ENCODE measurements around the gene FNDC3A.
"Not testable (repeated sequence)": the region's sequence is repeated elsewhere in the genome, so short reads cannot be mapped to it uniquely, and the experiment has no call there.

Gene FNDC3A

DNA sequence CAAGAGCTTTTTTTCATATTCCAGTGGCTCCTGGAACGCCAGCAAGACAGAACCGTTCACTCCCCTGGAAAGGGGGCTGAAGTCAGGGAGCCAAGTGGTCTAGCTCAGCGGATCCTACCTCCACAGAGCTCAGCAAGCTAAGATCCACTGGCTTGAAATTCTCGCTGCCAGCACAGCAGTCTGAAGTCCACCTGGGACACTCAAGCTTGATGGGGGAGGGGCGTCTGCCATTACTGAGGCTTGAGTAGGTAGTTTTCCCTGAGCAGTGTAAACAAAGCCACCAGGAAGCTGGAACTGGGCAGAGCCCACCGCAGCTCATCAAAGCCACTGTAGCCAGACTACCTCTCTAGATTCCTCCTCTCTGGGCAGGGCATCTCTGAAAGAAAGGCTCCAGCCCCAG is 142.7 kb downstream of the FNDC3A start:
- not testable (repeated sequence) for H3K27ac Mint-ChIP-seq; DNase-seq; H3K9me3 Mint-ChIP-seq; H3K4me3 Mint-ChIP-seq; ATAC-seq (replicated peaks); H3K27me3 Mint-ChIP-seq
- Mint-ChIP-seq H3K36me3 (ENCODE audit: insufficient read depth) (peaks cover 30% of the 10 kb centered on the region), H3K4me1 (ENCODE audit: low read depth in 2 of 2) (peaks cover 20 to 37% of the 10 kb centered on the region in 2 donors)

DNA sequence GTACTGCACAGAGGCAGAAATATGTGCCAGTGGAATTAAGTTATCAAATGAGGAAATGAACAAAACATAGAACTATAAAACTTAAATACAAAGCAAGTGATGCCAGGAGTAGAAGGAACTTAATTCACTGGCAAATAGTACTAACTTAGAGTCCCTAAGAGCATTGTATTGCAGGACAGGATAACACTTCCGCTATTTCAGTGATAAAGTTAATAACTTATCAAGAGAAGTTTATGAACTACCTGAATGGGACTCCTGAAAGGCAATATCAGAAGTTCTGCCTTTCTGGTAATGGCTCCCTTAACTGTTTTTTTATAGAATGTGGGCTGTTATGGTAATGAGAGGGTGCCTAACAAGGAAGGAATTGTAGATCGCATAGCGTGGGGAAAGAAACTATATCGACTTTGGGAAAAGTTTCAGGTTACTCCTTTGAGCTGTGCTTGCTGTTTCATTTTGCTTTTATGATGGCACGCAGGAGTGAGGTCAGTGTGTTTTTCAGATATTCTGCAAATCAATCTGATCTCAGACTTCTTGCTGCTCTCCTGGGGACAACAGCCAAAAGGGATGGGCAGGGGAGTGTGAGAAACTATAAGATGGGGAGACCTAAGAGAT is 149.1 kb downstream of the FNDC3A start:
- H3K4me3 Mint-ChIP-seq, result no peak overlapping the region
- DNase-seq, result no peak

DNA sequence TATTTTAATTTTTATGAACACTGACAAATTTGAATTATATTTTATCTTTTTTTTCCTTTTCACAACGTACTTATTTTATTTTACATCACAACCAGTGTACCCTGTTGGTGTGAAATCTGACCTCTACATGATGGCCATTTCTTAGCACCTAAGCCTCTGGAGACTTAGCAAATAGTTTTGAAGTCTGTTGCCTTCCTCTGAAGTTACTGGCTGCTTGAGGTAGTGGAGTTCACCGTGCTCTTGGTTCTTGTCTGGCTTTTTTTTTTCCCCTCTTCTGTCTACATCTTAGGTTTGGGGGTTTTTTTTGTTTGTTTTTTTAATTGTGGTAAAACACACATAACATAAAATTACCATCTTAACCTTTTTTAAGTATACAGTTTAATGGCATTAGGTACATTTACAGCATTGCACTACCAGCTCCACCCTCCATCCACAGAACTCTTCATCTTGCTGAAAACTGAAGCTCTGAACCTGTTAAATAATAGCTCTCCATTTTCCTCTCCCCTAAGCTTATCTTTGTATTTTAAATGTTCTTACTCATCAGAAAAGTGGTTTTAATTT is 150.3 kb downstream of the FNDC3A start:
- no peaks in the 10 kb centered on the region for H3K27me3 Mint-ChIP-seq
- H3K4me3 Mint-ChIP-seq, result no peak overlapping the region
- ATAC-seq (replicated peaks) (peak; percentile 62), DNase-seq (no peak)
- peaks cover 20 to 38% of the 10 kb centered on the region in 2 donors for H3K4me1 Mint-ChIP-seq (ENCODE audit: low read depth in 2 of 2)
- H3K27ac Mint-ChIP-seq, result peak overlapping the region in 1 of 2 donors; percentile 74
- H3K36me3 Mint-ChIP-seq (ENCODE audit: insufficient read depth), result no peaks in the 10 kb centered on the region
- no peaks in the 10 kb centered on the region for H3K9me3 Mint-ChIP-seq

More for the DNA sequence above, 149.1 kb downstream of the FNDC3A start:
- Mint-ChIP-seq H3K27ac (peak overlapping the region; percentile 3 to 76), H3K27me3 (no peaks in the 10 kb centered on the region), H3K9me3 (no peaks in the 10 kb centered on the region), H3K4me1 (ENCODE audit: low read depth in 2 of 2) (peaks cover 22 to 41% of the 10 kb centered on the region in 2 donors), H3K36me3 (ENCODE audit: insufficient read depth) (no peaks in the 10 kb centered on the region)
- no peak for ATAC-seq (replicated peaks)

DNA sequence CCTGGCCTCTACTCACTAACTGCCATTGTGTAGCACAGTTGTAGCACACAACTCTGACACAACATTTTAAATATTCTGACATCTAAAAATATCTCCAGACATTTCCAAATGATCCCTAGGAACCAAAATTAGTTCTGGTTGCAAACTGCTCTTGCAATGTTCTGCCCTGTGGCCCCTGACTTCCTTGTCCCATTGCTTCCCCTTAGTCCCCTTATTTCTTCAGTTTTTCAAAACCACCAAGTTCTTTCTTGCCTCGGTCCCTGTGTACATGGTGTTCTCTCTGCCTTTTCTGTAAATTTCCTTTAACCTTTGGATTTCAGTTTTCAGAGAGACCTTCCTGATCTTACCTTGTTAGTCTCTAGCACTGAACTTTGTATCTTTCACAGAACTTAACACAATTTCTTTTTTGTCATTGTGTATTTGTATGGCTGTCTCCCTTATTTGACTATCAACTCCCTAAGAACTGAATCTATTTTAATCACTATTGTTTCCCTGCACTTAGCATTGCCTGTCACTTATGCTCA is 156.8 kb downstream of the FNDC3A start:
- H3K4me1 Mint-ChIP-seq (ENCODE audit: low read depth in 2 of 2), result peaks cover 4 to 14% of the 10 kb centered on the region in 2 donors
- peaks cover 56% of the 10 kb centered on the region for H3K36me3 Mint-ChIP-seq (ENCODE audit: insufficient read depth)
- H3K27ac Mint-ChIP-seq, result peak overlapping the region in 1 of 2 donors; percentile 36
- ATAC-seq (replicated peaks) (no peak), DNase-seq (no peak)
- H3K27me3 Mint-ChIP-seq, result no peaks in the 10 kb centered on the region
- no peak overlapping the region for H3K4me3 Mint-ChIP-seq
- no peaks in the 10 kb centered on the region for H3K9me3 Mint-ChIP-seq

DNA sequence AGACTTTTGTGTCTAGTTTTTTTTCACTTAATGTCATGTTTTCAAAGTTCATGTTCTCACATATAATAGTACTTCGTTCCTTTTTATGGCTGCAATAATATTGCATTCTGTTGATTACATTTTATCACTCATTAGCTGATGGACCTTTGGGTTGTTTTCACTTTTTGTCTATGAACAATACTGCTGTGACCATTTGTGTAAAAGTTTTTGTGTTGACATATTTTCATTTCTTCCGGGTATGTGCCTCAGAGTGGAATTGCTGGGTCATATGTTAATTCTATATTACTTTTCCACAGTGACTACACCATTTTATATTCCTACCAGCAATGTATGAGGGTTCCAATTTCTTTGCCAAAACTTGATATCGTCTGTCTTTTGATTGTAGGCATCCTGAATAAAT is 158.6 kb downstream of the FNDC3A start:
- Mint-ChIP-seq H3K36me3 (ENCODE audit: insufficient read depth) (peaks cover 64% of the 10 kb centered on the region), H3K27ac (no peak overlapping the region), H3K4me1 (ENCODE audit: low read depth in 2 of 2) (peaks cover 4 to 19% of the 10 kb centered on the region in 2 donors), H3K27me3 (no peaks in the 10 kb centered on the region), H3K9me3 (no peaks in the 10 kb centered on the region), H3K4me3 (no peak overlapping the region)
- DNase-seq (no peak), ATAC-seq (replicated peaks) (no peak)

DNA sequence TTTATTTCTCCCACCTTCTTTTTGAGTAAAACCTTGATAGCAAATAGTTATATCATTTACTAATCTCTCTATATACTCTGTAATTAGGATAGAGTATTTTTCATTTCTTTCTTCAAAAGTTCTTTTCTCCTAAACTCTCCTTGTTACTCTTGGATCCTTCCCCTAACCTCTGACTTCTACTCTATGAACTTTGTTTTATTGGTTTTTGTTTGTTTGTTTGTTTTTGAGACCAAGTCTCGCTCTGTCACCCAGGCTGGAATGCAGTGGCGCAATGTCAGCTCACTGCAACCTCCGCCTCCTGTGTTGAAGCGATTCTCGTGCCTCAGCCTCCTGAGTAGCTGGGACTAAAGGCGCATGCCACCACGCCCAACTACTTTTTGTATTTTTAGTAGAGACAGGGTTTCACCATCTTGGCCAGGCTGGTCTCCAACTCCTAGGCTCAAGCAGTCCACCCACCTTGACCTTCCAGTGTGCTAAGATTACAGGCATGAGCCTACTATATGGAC is 161.5 kb downstream of the FNDC3A start:
- H3K4me3 Mint-ChIP-seq; ATAC-seq (replicated peaks); DNase-seq; H3K27me3 Mint-ChIP-seq; H3K27ac Mint-ChIP-seq; H3K9me3 Mint-ChIP-seq: not testable (repeated sequence)
- Mint-ChIP-seq H3K36me3 (ENCODE audit: insufficient read depth) (peaks cover 56% of the 10 kb centered on the region), H3K4me1 (ENCODE audit: low read depth in 2 of 2) (peaks cover 6 to 20% of the 10 kb centered on the region in 2 donors)

DNA sequence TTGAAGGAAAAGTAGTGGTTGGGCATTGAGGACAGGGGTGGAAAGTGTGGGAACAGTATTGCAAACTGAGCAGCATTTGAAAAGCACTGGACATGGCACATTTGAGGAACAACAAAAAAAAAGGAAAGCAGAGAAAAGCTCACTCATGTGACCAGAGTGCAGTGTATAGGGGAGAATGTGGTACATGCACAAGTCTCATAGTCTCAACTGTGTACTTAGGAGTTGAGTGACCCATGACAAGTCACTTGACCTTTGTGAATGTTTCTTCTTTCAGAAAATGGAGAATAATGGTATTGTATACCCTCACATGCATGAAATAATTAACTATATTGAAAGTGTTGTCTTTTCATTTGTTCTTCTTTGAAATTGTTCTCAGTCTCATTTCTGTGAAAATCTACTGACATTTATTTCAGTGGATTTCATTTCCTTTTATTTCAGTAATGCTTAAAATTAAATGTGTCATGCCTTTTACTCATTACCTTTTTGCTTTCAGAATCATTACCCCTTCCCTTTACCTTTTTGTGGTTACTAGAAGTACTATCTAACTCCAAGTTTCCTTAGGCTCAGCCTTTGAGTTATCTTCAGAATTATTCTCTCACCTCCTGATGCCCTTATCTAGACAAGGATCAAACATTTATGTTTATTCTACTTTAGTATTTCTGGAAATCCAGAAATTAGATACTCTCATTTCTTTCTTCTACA is 165.3 kb downstream of the FNDC3A start:
- ATAC-seq (replicated peaks), result no peak
- Mint-ChIP-seq H3K27ac (peak overlapping the region; percentile 2 to 49), H3K4me3 (no peak overlapping the region), H3K4me1 (ENCODE audit: low read depth in 2 of 2) (peaks cover 5 to 14% of the 10 kb centered on the region in 2 donors), H3K9me3 (no peaks in the 10 kb centered on the region), H3K36me3 (ENCODE audit: insufficient read depth) (peaks cover 27% of the 10 kb centered on the region), H3K27me3 (no peaks in the 10 kb centered on the region)
- no peak for DNase-seq

DNA sequence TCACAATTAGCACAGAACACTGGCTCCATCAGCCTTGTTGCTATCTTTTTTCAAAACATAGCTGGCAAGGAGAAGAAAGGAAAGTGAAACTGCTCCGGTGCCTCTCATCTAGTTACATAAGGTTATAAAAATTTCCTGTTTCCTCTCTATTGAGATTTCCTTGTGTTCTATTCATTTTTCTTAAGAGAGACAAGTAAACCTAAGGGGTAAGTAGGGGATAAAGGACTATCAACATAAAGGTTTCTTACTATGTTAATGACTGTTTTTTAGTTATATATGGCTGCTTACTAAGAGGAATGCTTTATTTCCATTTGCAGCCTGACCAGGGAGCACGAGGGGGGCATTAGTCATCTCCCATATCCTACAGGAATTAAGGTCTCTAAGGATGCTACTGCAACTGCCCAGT is 171.2 kb downstream of the FNDC3A start:
- no peaks in the 10 kb centered on the region for H3K27me3 Mint-ChIP-seq
- H3K36me3 Mint-ChIP-seq (ENCODE audit: insufficient read depth), result peaks cover 30% of the 10 kb centered on the region
- H3K9me3 Mint-ChIP-seq, result peaks cover 0 to 1% of the 10 kb centered on the region in 2 donors
- peak overlapping the region; percentile 75 to 86 for H3K4me3 Mint-ChIP-seq
- ATAC-seq (replicated peaks) (peak; percentile 83), DNase-seq (no peak)
- H3K27ac Mint-ChIP-seq, result peak overlapping the region; percentile 95 to 99
- peaks cover 16 to 31% of the 10 kb centered on the region in 2 donors for H3K4me1 Mint-ChIP-seq (ENCODE audit: low read depth in 2 of 2)

DNA sequence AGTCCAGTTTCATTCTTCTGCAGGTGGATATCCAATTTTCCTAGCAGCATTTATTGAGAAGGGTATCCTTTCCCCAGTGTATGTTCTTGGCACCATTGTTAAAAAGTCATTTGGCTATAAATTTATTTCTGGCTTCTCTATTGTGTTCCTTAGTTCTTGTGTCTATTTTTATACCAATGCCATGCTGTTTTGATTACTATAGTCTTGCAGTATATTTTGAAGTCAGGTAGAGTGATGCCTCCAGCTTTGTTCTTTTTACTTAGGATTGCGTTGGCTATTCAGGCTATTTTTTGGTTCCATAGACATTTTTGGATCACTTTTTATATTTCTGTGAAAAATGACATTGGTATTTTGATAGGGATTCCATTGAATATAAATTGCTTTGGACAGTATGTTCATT is 172.7 kb downstream of the FNDC3A start:
- peak overlapping the region; percentile 20 to 99 for H3K27ac Mint-ChIP-seq
- peaks cover 0 to 1% of the 10 kb centered on the region in 2 donors for H3K9me3 Mint-ChIP-seq
- H3K27me3 Mint-ChIP-seq, result no peaks in the 10 kb centered on the region
- peaks cover 16 to 31% of the 10 kb centered on the region in 2 donors for H3K4me1 Mint-ChIP-seq (ENCODE audit: low read depth in 2 of 2)
- H3K4me3 Mint-ChIP-seq, result peak overlapping the region in 1 of 2 donors; percentile 86
- ATAC-seq (replicated peaks), result no peak
- H3K36me3 Mint-ChIP-seq (ENCODE audit: insufficient read depth), result peaks cover 37% of the 10 kb centered on the region
- DNase-seq, result no peak

DNA sequence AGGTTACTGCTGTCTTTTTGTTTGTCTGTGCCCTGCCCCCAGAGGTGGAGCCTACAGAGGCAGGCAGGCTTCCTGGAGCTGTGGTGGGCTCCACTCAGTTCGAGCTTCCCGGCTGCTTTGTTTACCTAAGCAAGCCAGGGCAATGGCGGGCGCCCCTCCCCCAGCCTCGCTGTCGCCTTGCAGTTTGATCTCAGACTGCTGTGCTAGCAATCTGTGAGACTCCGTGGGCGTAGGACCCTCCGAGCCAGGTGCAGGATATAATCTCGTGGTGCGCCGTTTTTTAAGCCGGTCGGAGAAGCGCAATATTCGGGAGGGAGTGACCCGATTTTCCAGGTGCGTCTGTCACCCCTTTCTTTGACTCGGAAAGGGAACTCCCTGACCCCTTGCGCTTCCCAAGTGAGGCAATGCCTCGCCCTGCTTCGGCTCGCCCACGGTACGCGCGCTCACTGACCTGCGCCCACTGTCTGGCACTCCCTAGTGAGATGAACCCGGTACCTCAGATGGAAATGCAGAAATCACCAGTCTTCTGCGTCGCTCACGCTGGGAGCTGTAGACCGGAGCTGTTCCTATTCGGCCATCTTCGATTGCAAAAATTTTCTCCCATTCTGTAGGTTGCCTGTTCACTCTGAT is 182.4 kb downstream of the FNDC3A start:
- Mint-ChIP-seq H3K36me3 (ENCODE audit: insufficient read depth) (peaks cover 14% of the 10 kb centered on the region), H3K4me1 (ENCODE audit: low read depth in 2 of 2) (peaks cover 17 to 33% of the 10 kb centered on the region in 2 donors)
- not testable (repeated sequence) for H3K4me3 Mint-ChIP-seq; H3K27ac Mint-ChIP-seq; ATAC-seq (replicated peaks); H3K27me3 Mint-ChIP-seq; DNase-seq; H3K9me3 Mint-ChIP-seq

DNA sequence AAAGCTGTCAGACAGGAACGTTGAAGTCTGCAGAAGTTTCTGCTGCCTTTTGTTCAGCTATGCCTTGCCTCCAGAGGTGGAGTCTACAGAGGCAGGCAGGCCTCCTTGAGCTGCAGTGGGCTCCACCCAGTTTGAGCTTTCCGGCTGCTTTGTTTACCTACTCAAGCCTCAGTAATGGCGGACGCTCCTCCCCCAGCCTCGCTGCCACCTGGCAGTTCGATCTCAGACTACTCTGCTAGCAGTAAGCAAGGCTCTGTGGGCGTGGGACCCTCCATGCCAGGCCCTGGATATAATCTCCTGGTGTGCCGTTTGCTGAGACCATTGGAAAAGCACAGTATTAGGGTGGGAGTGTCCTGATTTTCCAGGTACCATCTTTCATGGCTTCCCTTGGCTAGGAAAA is 187.4 kb downstream of the FNDC3A start:
- H3K27ac Mint-ChIP-seq; DNase-seq; H3K4me3 Mint-ChIP-seq; H3K9me3 Mint-ChIP-seq; H3K27me3 Mint-ChIP-seq; ATAC-seq (replicated peaks): not testable (repeated sequence)
- peaks cover 26% of the 10 kb centered on the region for H3K36me3 Mint-ChIP-seq (ENCODE audit: insufficient read depth)
- peaks cover 23 to 38% of the 10 kb centered on the region in 2 donors for H3K4me1 Mint-ChIP-seq (ENCODE audit: low read depth in 2 of 2)

DNA sequence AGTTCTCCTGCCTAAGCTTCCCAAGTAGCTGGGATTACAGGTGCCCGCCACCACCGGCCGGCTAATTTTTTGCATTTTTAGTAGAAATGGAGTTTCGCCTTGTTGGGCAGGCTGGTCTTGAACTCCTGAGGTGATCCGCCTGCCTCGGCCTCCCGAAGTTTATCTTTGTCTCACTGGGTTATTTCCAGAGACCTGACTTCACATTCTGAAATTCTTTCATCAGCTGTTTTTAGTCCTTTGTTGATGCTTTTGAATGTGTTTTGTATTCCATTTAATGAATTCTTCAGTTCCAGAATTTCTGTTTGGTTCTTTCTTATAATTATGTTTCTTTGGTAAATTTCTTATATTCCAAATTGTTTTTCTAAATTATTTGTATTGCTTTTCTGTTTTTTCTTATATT is 189.0 kb downstream of the FNDC3A start:
- H3K27ac Mint-ChIP-seq, result no peak overlapping the region
- peaks cover 21 to 25% of the 10 kb centered on the region in 2 donors for H3K4me1 Mint-ChIP-seq (ENCODE audit: low read depth in 2 of 2)
- peaks cover 34% of the 10 kb centered on the region for H3K36me3 Mint-ChIP-seq (ENCODE audit: insufficient read depth)
- H3K27me3 Mint-ChIP-seq, result no peaks in the 10 kb centered on the region
- DNase-seq (no peak), ATAC-seq (replicated peaks) (no peak)
- H3K9me3 Mint-ChIP-seq, result peaks cover 6 to 9% of the 10 kb centered on the region in 2 donors
- H3K4me3 Mint-ChIP-seq, result no peak overlapping the region

All from effector memory CD8-positive, alpha-beta T cell (primary cell).